ENCODE measurements around the gene CGA.
"Not testable (repeated sequence)": the region's sequence is repeated elsewhere in the genome, so short reads cannot be mapped to it uniquely, and the experiment has no call there.

Gene CGA

DNA sequence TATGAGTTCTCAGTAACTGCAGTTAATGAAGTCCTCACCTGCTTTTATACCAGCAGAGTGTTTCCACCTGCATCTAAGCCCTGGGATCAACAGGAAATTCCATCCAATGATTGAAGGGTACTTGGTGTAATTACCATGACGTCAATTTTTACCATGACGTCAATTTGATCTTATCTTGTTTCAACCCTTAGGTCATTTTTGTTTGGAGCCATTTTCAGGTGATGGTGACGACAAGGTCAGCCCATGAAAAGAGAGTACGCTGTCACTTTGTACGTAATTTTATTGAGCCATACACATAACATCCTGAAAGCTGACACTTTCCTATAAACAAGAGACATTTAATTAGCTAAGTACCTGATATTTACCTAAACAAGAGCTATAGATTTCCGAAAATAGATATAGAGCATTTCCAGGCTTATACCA is at the start of gene CGA:
TSS of gene CGA (minus strand) at position 20 of the 423 bp plus-strand sequence. CDS start 6,906 bp downstream, outside the sequence.
- DNase-seq (ENCODE audit: low spot score): no peak

DNA sequence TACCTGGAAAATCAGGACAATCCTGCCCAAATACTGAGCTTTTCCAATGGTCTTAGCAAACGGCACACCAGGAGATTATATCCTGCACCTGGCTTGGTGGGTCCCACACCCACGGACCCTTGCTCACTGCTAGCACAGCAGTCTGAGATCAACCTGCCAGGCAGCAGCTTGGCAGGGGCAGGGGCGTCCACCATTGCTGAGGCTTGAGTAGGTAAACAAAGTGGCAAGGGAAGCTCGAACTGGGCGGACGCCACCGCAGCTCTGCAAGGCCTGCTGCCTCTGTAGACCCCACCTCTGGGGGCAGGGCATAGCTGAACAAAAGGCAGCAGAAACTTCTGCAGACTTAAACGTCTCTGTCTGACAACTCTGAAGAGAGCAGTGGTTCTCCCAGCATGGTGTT is 45.0 kb upstream of the CGA start:
- DNase-seq (ENCODE audit: low spot score): not testable (repeated sequence)

DNA sequence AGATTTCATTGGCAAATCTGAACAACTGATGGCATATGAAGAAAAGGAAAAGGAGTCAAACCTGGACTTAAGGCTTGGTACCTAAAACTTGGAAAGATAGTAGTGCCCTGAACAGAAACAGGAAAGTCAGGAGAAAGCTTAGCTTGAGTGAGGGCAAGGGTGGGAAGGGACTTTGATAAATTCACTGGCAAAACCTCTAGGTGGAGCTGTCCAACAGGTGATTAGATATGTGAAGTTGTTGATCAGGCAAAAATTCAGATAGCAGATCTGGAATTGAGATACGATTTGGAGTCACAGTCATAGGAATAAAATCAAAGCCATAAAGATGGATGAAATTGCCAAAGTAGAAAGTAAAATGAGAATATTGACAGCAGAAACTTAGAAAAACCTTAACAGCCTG is 44.3 kb upstream of the CGA start:
- peak; percentile 52 for DNase-seq (ENCODE audit: low spot score)

DNA sequence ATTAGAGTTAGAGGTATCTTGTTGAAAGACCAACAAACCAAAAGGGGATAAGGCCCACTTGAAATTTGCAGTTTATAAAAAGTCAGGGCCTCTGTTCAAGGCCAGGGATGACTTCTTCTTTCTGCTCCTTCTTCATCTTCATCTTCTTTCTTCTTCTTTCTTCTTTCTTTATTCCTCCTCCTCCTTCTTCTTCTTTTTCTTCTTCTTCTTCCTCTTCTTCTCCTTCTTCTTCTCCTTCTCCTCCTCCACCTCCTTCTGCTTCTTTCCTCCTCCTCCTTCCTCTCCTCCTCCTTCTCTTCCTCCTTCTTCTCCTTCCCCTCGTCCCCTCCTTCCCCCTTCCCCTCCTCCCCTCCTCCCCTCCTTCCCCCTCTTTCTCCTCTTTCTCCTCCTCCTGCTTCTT is 42.1 kb upstream of the CGA start:
- no peak for DNase-seq (ENCODE audit: low spot score)

DNA sequence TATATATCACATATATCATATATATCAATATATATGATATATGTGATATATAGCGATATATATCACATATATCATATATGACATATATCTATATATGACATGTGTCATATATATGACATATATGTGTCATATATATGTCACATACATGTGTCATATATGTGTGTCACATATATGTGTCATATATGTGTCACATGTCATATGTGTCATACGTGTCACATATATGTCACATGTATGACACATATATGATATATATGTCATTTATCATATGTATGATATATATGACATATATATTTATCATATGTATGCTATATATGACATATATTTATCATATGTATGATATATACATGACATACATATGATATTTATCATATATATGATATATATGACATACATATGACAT is 32.8 kb upstream of the CGA start:
- DNase-seq (ENCODE audit: low spot score): no peak

DNA sequence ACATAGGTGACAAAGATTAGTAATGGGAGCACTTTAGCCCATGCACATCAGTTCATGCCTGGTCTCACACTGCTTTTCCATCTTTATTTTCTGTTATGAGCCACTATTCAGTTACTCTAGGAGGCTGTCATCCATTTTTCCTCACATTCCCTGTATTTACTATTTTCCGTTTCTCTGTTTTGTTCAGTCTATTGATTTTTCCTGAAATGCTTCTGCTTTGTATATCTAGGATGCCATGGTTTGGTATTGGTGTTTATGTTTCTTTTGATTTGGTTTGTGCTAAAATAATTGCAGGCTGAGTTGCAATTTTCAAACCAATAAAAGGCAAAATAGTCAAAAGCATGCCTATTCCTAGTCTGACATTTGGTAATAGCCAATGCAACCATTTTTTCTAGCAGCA is 31.6 kb upstream of the CGA start:
- DNase-seq (ENCODE audit: low spot score): no peak

DNA sequence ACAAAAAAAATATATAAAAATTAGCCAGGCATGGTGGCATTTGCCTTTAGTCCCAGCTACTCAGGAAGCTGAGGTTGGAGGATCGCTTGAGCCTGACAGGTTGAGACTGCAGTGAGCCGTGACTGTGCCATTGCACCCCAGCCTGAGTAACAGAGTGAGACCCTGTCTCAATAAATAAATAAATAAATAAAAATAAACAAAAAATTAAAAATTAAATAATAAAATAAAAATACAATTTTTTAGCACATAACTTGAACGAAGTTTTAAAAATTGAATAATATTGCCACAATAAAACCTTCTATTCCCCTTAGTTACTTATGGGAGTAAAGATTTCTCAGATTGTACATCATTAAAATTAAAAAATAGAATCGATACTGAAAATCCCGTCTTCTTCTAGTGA is 29.2 kb upstream of the CGA start:
- no peak for DNase-seq (ENCODE audit: low spot score)

DNA sequence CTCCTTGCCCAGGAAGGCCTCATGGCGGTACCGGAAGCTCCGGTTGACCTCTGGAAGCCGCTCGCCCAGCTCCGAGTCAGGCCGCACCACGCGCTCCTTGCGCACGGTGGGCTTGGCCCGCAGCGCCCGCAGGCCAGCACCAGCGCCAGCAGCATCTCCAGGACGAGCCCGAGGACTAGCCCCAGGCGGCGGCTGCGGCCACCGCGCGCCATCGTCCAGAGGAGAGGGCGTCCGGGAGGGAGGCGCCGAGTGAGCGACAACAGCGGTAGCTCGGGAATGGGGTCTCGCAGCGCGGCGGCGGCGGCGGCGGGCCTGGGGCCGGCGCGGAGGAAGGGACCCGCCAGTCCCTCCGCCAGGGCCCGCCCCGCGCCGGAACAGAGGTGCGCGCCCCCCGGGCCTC is 27.6 kb upstream of the CGA start:
- no peak for DNase-seq (ENCODE audit: low spot score)

DNA sequence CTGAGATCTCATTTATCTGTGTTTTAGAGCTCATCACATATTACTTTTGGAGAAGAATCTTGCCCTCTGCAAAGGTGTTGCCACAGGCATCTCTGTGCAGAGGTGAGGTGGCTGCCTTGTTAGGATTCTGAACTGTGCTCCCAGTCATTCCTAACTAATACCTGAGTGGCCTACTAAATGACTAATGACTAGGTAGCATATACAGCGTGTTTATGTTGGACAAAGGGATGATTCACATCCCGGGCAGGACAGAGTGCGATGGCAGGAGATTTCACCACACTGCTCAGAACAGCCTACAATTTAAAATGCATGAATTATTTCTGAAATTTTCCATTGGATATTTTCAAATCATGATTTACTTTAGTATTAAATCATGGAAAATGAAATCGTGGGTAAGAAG is 23.1 kb upstream of the CGA start:
- no peak for DNase-seq (ENCODE audit: low spot score)

DNA sequence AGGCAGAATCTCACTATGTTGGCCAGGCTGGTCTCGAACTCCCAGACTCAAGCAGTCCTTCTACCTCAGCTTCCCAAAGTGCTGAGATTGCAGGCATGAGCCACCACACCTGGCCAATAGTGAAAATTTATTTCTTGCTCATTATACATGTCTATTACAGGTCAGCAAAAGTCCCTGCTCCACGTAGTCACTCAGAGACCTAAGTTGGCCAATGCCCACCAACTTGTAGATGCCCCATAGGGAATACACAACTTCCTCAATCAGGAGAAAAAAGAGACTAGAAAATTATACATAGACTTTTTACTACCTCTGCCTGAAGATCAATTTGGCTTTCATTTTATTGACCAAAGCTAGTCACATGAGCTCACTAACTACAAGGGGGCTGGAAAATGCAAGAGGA is 22.0 kb upstream of the CGA start:
- no peak for DNase-seq (ENCODE audit: low spot score)

DNA sequence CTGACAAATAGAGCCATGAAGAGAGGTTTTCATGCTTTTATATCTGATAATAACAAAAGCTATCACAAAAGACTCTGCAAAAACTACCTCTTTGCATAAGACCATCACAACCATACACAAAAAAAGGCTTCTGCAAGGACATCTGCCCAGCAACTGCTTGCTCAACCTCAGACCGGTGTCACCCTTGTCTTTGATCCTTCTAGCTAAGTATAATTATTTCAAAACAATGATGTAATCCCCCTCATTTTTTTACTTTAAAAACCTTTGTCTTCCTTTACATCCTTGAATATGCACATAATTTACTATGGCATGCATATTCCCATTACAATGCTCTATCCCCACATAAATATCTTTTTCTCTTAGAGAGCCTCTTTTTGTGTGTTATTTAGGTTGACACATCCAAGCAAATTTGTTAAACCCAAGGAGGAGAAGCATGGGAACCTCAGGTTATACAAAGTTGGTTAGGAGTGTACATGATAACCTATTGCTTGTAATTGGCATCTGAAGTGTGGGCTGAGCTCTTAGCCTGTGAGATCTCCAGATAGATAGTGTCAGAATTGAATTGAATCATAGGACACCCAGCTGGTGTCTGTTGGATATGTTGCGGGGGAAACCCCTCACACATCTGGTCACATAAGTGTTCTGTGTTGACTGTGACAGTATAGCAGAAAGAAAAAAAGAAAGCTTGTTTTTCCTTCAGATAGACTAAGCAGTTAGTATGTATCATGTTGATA is 20.7 kb upstream of the CGA start:
- DNase-seq (ENCODE audit: low spot score): no peak

DNA sequence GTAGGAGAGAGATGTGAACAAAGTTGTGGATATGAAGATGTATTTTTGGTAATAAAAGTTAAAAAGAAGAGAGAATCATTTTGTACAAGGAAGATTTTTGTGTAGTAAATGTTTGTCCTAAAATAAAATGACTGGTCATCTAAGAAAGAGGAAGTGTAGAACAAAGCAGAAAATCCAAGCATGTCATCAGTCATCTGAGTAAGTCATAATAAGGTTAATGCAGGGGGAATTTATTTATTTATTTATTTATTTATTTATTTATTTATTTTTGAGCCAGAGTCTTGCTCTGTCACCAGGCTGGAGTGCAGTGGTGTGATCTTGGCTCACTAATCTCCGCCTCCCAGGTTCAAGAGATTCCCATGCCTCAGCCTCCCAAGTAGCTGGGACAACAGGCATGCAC is 15.7 kb upstream of the CGA start:
- DNase-seq (ENCODE audit: low spot score): no peak

DNA sequence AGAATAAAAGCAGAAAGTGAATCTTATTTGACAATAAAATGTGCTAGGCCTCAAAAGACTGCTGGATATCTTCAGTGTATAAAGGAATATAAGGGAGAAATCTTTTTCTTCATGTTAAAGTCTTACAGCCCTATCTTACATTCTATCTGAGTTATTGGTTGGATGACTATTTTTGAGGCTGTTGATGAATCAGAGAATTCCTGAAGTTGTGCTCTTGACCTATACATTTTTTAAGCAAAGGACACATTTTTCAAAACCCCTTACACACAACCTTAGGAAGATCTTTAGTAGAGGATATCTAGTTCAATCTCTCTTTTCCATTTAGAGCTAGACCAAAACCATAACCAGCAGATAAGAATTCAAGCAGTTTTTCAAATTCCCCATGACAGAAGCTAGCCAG is 10.9 kb upstream of the CGA start:
- no peak for DNase-seq (ENCODE audit: low spot score)

DNA sequence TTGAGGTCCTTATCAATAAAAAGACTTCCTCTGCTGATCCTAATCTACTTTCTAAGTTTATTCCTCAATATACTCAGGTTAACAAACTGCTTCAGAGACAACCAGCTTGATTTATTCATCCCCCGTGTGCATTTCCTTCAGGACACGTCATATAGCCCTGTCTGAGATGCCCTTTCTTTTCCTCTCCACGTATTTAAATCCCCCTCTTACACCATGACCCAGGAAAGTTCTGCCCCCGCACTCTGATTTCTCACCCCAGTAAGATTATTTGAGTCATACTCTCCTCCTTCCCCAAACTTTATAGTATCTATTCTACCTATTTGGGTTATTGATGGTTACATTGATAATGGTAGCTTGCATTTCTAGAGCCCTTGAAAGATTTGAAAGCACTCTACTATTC is 9.8 kb upstream of the CGA start:
- DNase-seq (ENCODE audit: low spot score): no peak

DNA sequence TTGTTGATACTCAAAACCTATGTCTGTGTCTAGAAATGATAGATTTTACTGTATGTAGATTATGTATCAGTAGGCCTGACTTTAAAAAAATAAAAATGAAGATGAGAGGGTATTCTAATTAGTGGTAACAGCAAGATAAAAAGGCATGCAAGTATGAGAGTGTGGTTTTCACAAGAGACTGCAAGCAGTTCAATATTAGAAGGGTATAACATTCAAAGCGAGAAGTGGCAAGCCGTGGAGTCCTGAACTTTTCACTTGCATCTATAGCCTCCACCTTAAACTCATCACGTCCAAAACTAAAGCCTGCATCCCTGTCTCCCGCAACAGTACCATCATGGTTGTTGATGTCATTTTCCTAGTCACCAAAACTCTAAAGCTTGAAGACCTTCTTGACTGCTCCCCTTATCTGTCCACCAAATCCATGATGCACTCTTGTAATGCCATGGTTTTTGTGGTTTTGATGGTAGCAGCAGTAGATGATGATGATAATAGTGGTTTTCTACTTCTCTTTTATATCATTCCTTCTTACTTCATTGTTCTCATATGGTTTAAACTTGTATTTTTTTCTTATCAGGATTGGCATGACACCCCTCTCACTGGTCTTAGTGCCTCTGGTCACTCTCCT is 9.2 kb upstream of the CGA start:
- no peak for DNase-seq (ENCODE audit: low spot score)

DNA sequence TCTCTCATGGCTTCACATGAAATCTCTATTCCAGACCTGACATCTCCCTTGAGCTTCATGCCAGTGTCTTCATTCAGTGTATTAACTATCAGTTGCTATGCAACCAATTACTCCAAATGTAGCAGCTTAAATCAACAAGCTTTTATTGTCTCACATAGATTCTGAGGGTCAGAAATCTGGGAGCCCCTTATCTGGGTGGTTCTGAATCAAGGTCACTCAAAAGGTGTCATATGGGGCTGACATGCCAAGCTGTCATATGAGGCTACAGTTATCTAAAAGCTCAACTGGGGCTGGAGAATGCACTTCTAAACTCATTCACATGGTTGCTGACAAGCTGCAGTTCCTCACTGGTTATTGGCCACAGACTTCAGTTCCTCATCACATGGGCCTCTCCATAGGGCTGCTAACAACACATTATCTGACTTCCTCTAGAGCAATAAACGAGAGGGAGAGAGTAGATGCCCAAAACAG is 7.3 kb upstream of the CGA start:
- peak; percentile 36 for DNase-seq (ENCODE audit: low spot score)

DNA sequence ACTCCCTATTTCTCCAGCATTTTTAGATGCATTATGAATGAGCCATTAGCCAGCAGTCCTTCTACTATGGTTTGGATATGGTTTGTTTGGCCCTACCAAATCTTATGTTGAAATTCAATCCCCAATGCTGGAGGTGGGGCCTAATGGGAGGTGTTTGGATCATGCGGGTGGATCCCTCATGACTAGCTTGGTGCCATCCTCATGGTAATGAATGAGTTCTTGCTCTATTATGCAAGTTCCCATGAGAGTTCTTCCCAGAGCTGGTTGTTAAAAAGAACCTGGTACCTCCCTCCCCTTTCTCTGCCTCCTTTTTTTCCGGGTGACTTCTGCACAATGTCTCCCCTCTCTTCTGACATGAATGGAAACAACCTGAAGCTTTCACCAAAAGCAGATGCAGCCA is 6.2 kb upstream of the CGA start:
- DNase-seq (ENCODE audit: low spot score): no peak

DNA sequence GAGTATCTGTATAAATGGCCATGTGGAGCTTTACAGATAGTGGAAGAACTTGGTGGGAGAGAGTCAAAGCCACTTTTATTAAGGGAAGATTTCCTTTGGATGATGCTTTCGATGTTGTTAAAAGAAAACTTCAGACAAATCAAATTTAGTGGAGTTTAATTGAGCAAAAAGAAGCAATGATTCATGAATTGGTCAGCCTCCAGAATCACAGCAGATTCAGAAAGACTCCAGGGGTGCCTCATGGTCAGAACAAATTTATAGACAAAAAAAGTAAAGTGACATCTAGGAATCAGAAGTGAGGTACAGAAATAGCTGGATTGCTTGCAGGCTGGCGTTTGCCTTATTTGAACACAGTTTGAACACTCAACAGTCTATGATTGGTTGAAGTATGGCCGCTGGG is 5.3 kb upstream of the CGA start:
- no peak for DNase-seq (ENCODE audit: low spot score)

DNA sequence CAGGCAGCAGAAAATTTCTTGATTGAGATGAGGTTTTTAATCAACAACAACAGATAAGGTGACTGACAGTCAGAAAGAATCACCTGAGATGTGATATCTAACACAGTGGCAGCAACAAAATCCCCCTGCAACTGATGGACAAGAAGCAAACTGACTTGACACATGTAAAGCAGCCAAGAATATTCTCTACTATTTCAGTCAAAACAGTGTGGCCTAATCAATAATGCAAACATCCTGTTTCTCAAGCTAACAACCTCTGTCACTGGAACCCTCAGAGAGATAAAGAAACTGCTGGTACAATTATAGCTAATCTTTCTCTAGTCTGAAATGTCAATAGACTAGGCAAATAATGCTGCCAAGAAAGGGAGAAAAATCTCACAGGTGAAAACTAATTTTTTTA is 4.6 kb upstream of the CGA start:
- DNase-seq (ENCODE audit: low spot score): no peak

DNA sequence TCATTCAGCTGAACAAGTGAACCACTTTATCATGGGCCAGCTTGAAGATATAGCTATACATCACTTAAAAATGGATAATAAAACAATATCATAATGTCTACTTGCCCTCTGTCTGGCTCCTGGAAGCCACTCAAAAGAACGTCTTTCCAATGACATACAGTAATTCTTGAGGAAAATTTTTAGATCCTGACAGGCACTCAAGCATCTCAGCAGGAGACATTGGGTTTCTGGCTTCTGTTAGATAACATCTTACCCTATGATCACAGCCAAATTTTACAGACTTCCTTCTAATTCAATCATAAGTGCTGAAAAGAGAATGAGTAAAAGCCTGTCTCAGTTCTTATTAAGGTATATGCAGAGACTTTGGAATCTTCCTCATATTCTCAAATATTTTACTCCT is 330 bp downstream of the CGA start:
- DNase-seq (ENCODE audit: low spot score): no peak

DNA sequence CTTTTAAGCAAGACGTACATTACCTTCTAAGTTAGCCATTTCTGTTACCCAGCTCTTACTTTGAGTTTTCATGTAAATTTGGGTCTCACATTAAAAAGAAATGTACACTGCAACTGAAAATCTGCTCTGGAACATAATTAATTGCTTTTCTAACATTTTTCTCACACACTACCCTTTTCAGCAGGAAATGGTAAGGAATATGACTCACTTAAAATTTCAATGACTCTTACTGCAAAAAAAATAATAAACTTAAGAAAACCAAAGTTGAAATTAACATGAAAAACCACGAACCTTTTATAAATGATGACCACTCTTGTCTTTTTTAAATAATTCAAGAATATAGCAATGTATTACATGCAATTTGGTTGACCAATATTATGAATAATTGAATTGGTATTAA is 1.3 kb downstream of the CGA start:
- no peak for DNase-seq (ENCODE audit: low spot score)

DNA sequence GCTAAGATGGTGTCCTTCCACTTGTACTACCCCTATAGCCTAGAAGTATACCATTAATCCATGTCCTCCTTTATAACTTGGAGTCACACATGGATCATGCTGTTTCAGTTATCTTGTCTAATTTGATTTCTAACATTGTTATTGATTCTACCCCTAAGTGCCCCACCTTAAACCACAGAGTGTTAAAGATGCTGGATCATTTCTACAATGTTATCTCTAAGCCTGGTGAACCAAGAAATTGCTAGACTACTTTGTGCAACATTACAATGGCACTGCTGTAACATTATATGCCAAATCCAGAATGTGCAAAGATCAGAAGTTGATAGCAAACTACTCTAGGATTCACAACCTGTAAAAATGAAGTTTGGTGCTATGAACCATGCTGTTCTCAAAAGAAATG is 1.7 kb downstream of the CGA start:
- DNase-seq (ENCODE audit: low spot score): no peak

DNA sequence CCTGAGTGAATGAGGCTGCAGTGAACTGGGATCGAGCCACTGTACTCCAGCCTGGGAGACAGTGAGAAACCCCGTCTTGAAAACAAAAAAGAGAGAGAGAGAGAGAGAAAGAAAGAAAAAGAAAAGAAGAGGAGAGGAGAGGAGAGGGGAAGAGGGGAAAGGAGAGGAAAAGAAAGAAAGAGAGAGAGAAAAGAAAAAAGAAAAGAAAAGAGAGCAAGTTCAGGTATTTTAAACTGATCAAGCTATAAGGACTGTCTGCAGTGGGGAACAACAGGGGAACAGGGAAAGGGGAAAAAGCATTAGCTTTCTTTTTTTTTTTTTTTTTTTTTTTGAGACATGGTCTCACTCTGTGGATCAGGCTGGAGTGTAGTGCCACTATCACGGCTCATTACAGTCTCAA is 2.5 kb downstream of the CGA start:
- no peak for DNase-seq (ENCODE audit: low spot score)

DNA sequence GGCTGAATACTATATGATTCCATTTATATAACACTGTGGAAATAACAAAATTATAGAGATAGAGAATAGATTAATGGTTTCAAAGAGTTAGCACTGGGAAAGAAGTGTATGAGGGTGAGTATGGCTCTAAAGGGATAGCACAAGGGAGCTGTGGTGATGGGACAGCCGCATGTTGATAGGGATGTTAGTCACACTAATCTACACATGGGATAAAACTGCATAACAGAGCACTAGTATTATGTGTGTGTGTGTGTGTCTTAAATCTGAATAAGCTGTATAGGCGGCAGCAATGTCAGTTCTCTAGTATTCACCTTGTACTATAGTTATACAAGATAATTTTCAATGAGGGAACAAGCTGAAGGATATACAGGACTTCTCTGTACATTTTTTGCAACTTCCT is 5.8 kb downstream of the CGA start:
- no peak for DNase-seq (ENCODE audit: low spot score)
